ENCODE data around the gene EPYC.

GRCh38 chr12:91001306-91001705, 3.5 kb downstream of the EPYC start:
- TF ChIP-seq POLR2A (IDR thresholded peaks at IDR 0.05; ENCODE audit: low read depth) (no peak), POLR2AphosphoS5 (IDR thresholded peaks at IDR 0.05) (no peak)
- TF ChIP-seq, protein P1, sequence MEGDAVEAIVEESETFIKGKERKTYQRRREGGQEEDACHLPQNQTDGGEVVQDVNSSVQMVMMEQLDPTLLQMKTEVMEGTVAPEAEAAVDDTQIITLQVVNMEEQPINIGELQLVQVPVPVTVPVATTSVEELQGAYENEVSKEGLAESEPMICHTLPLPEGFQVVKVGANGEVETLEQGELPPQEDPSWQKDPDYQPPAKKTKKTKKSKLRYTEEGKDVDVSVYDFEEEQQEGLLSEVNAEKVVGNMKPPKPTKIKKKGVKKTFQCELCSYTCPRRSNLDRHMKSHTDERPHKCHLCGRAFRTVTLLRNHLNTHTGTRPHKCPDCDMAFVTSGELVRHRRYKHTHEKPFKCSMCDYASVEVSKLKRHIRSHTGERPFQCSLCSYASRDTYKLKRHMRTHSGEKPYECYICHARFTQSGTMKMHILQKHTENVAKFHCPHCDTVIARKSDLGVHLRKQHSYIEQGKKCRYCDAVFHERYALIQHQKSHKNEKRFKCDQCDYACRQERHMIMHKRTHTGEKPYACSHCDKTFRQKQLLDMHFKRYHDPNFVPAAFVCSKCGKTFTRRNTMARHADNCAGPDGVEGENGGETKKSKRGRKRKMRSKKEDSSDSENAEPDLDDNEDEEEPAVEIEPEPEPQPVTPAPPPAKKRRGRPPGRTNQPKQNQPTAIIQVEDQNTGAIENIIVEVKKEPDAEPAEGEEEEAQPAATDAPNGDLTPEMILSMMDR (IDR thresholded peaks at IDR 0.05): no peak
